ENCODE data around the gene KRT77.

- TF ChIP-seq YY1 (IDR thresholded peaks at IDR 0.05; ENCODE audit: low read depth) (no peak), MXI1 (IDR thresholded peaks at IDR 0.05; ENCODE audit: low read depth, low read length) (no peak), CTCF (IDR thresholded peaks at IDR 0.05) (no peak), TCF12 (IDR thresholded peaks at IDR 0.05) (no peak), REST (IDR thresholded peaks at IDR 0.05; ENCODE audit: low read depth, low read length) (no peak), MAX (IDR thresholded peaks at IDR 0.05; ENCODE audit: low read depth) (no peak), JUND (IDR thresholded peaks at IDR 0.05) (no peak), IRF3 (IDR thresholded peaks at IDR 0.05; ENCODE audit: low read depth, low read length) (no peak), FOSL2 (IDR thresholded peaks at IDR 0.05; ENCODE audit: borderline replicate concordance, low read depth) (no peak), EZH2phosphoT487 (IDR thresholded peaks at IDR 0.05; ENCODE audit: borderline replicate concordance, low read depth) (no peak), RAD21 (IDR thresholded peaks at IDR 0.05; ENCODE audit: low read length) (no peak), PBX3 (IDR thresholded peaks at IDR 0.05) (no peak), TAF1 (IDR thresholded peaks at IDR 0.05; ENCODE audit: borderline replicate concordance, low read depth, low read length) (no peak), MEF2A (IDR thresholded peaks at IDR 0.05; ENCODE audit: borderline replicate concordance, low read depth) (no peak)
Measured at GRCh38 chr12:52641468-52641867, 61.9 kb downstream of the KRT77 start.

All from SK-N-SH (cell line).